ENCODE measurements around the gene MOGAT1. TPM values are rescaled to one million over a fixed set of nuclear protein-coding genes. Genes with fewer than 3 reads are reported as not detected.

The MOGAT1 gene
- total and polyA plus RNA-seq, 2 experiments from 2014 or later = not detected

DNA sequence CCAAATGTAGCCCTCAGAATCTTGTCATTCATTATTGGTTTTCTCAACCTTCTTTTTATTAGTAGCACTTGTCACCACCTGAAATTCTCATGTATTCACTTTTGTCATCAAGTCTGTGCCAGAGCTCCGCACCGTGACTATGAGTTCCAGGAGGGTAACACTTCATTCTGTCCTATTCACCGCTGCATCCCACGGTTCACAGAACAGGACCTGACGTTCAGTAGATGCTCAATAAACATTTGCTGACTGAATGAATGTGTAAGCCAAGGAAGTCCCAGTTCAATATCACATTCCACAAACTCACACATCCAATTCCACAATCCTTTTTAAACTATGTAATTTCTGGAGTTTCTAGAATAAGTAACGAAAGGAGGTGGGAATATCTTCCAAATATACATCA lies 65.5 kb downstream of the MOGAT1 start:
- no peaks in the 10 kb centered on the region for H3K36me3 ChIP-seq
- H3K9me3 ChIP-seq (ENCODE audit: low read depth) = no peaks in the 10 kb centered on the region
- TF ChIP-seq, protein P1, sequence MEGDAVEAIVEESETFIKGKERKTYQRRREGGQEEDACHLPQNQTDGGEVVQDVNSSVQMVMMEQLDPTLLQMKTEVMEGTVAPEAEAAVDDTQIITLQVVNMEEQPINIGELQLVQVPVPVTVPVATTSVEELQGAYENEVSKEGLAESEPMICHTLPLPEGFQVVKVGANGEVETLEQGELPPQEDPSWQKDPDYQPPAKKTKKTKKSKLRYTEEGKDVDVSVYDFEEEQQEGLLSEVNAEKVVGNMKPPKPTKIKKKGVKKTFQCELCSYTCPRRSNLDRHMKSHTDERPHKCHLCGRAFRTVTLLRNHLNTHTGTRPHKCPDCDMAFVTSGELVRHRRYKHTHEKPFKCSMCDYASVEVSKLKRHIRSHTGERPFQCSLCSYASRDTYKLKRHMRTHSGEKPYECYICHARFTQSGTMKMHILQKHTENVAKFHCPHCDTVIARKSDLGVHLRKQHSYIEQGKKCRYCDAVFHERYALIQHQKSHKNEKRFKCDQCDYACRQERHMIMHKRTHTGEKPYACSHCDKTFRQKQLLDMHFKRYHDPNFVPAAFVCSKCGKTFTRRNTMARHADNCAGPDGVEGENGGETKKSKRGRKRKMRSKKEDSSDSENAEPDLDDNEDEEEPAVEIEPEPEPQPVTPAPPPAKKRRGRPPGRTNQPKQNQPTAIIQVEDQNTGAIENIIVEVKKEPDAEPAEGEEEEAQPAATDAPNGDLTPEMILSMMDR (IDR thresholded peaks at IDR 0.05; ENCODE audit: low read depth, low read length) = no peak
- no peak for DNase-seq (ENCODE audit: low read depth in 1 of 2, low spot score in 1 of 2)
- H3K27me3 ChIP-seq = no peaks in the 10 kb centered on the region
- no peak overlapping the region for H3K4me3 ChIP-seq
- H3K27ac ChIP-seq = no peak overlapping the region
- no peaks in the 10 kb centered on the region for H3K4me1 ChIP-seq (ENCODE audit: low read depth)

DNA sequence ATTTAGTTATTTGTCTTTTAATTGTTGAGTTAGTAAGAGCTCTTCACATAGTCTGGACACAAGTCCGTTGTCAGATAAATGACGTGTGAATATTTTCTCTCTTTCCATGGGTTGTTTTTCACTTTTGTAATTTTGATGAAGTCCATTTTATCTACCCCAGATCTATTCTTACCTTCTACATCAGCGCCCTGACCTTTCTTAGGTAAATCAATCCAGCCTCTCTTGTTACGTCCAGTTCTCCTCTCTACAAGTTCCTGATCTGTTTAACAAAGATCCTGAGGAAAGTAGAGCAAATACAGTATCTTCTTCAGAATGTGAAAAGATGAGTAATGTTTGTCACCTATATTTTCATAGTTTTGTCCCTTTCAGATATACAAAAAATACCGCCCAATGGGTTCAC lies 66.9 kb downstream of the MOGAT1 start:
- TF ChIP-seq, protein P1 (IDR thresholded peaks at IDR 0.05; ENCODE audit: low read depth, low read length) = no peak
- H3K27ac ChIP-seq = no peak overlapping the region
- H3K9me3 ChIP-seq (ENCODE audit: low read depth) = no peaks in the 10 kb centered on the region
- no peaks in the 10 kb centered on the region for H3K27me3 ChIP-seq
- no peak overlapping the region for H3K4me3 ChIP-seq
- no peak for DNase-seq (ENCODE audit: low read depth in 1 of 2, low spot score in 1 of 2)
- no peaks in the 10 kb centered on the region for H3K4me1 ChIP-seq (ENCODE audit: low read depth)
- no peaks in the 10 kb centered on the region for H3K36me3 ChIP-seq

DNA sequence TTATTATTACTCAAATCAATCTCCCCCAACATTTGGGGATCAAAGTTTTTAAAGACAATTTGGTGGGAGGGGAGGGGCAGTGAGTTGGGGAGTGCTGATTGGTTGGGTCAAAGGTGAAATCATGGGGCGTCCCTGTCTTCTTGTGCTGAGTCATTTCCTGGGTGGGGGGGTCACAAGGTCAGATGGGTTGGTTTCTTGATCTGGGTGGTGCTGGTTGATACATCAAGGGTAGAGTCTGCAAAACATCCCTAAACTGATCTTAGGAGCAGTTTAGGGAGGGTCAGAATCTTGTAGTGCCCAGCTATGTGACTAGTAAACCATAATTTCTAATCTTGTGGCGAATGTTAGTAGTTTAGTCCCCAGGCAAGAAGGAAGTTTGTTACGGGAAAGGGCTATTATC lies 67.4 kb downstream of the MOGAT1 start:
- no peaks in the 10 kb centered on the region for H3K9me3 ChIP-seq (ENCODE audit: low read depth)
- no peak overlapping the region for H3K27ac ChIP-seq
- H3K36me3 ChIP-seq = no peaks in the 10 kb centered on the region
- TF ChIP-seq, protein P1 (IDR thresholded peaks at IDR 0.05; ENCODE audit: low read depth, low read length) = no peak
- peaks cover 5% of the 10 kb centered on the region for H3K4me1 ChIP-seq (ENCODE audit: low read depth)
- no peak overlapping the region for H3K4me3 ChIP-seq
- no peaks in the 10 kb centered on the region for H3K27me3 ChIP-seq
- no peak for DNase-seq (ENCODE audit: low read depth in 1 of 2, low spot score in 1 of 2)

DNA sequence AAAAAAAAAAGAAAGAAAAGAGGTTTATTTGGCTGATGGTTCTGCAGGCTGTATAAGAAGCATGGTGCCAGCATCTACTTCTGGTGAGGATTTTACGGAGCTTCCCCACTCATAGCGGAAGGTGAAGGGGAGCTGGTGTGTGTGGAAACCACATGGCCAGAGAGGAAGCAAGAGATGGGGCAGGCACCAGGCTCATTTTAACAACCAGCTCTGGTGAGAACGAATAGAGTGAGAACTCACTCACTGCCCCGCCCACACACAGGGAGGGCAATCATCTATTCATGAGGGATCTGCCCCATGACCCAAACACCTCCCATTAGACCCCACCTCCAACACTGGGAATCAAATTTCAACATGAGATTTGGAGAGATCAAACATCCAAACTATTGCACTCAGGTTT lies 68.5 kb downstream of the MOGAT1 start:
- TF ChIP-seq, protein P1 (IDR thresholded peaks at IDR 0.05; ENCODE audit: low read depth, low read length) = no peak
- no peaks in the 10 kb centered on the region for H3K9me3 ChIP-seq (ENCODE audit: low read depth)
- no peak for DNase-seq (ENCODE audit: low read depth in 1 of 2, low spot score in 1 of 2)
- H3K4me1 ChIP-seq (ENCODE audit: low read depth) = peaks cover 8% of the 10 kb centered on the region
- no peaks in the 10 kb centered on the region for H3K27me3 ChIP-seq
- H3K27ac ChIP-seq = no peak overlapping the region
- H3K4me3 ChIP-seq = no peak overlapping the region
- H3K36me3 ChIP-seq = no peaks in the 10 kb centered on the region

DNA sequence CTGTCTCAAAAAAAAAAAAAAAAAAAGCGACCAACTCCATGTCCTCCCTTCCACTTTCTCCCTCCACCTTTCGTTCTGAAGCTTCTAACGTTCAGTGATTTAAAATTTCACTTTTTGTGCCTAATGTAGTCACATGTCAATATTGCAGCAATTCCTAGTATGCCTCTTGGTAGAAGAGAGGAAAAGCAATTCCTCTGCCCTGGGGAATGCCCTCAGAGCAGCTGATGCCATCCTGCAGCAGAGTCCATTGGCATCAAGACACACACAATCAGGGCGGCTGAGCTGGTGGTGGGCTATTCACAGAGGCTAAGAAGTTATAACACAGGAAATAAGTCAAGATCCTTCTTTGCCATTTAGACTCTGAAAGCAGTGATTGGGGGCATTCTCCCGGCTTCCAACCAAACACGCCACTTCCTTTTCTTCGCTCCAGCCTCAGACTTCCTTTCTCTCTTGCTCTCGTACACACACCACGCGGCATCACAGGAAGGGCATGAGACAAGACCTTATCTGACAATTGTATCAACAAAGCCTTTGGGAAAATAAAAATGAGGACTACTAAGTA lies 71.9 kb downstream of the MOGAT1 start:
- H3K36me3 ChIP-seq = no peaks in the 10 kb centered on the region
- no peaks in the 10 kb centered on the region for H3K27me3 ChIP-seq
- no peak overlapping the region for H3K4me3 ChIP-seq
- DNase-seq (ENCODE audit: low read depth in 1 of 2, low spot score in 1 of 2) = peak in 1 of 2 donors; percentile 47
- H3K4me1 ChIP-seq (ENCODE audit: low read depth) = peaks cover 8% of the 10 kb centered on the region
- TF ChIP-seq, protein P1 (IDR thresholded peaks at IDR 0.05; ENCODE audit: low read depth, low read length) = no peak
- H3K27ac ChIP-seq = peak overlapping the region; percentile 22
- no peaks in the 10 kb centered on the region for H3K9me3 ChIP-seq (ENCODE audit: low read depth)
